Mesenchymal stem cell (in vitro differentiated cells and primary cell): ENCODE data around the gene HSDL1.

ENCODE experiments used
- DNase-seq: peaks from one replicate; pipeline ENCODE4 v3.0.0-alpha.2; 2013
- H2AFZ ChIP-seq: one replicate; pipeline ENCODE4 v1.6.1; 2013; ENCODE audit warnings: low read depth, mild to moderate bottlenecking, control low read depth, inconsistent platforms, low read length, moderate library complexity
- H2AK5ac ChIP-seq: 2 replicates; pipeline ENCODE4 v1.6.1; 2013; ENCODE audit warnings: low read length, moderate library complexity, mild to moderate bottlenecking, inconsistent platforms; ENCODE audit not compliant: severe bottlenecking
- H2BK120ac ChIP-seq: one replicate; pipeline ENCODE4 v1.6.1; 2013; ENCODE audit warnings: low read depth, mild to moderate bottlenecking, inconsistent platforms, low read length, moderate library complexity
- H2BK12ac ChIP-seq, 2 experiments: one replicate each; pipeline ENCODE4 v1.6.1; 2013; ENCODE audit warnings: inconsistent platforms in 2 of 2, low read length in 2 of 2, mild to moderate bottlenecking in 2 of 2, moderate library complexity in 2 of 2, control low read depth in 1 of 2
- H2BK15ac ChIP-seq: one replicate; pipeline ENCODE4 v1.6.1; 2013; ENCODE audit warnings: mild to moderate bottlenecking, low read depth, inconsistent platforms; ENCODE audit not compliant: poor library complexity, severe bottlenecking
- H2BK5ac ChIP-seq: 2 replicates; pipeline ENCODE4 v1.6.1; 2013; ENCODE audit warnings: low read depth, mild to moderate bottlenecking, low read length, control low read depth, inconsistent platforms; ENCODE audit not compliant: poor library complexity, severe bottlenecking
- H3K14ac ChIP-seq, 2 experiments: one replicate each; pipeline ENCODE4 v1.6.1; 2013; ENCODE audit warnings: inconsistent platforms in 2 of 2, low read length in 2 of 2, control low read depth in 1 of 2, mild to moderate bottlenecking in 1 of 2, moderate library complexity in 1 of 2
- H3K18ac ChIP-seq, 2 experiments: one replicate each; pipeline ENCODE4 v1.6.1; 2013; ENCODE audit warnings: inconsistent platforms in 2 of 2, low read length in 2 of 2, control low read depth in 1 of 2, low read depth in 1 of 2, mild to moderate bottlenecking in 1 of 2
- H3K23ac ChIP-seq, 2 experiments: one replicate each; pipeline ENCODE4 v1.6.1; 2013; ENCODE audit warnings: inconsistent platforms in 2 of 2, low read length in 2 of 2, mild to moderate bottlenecking in 2 of 2, moderate library complexity in 2 of 2, control low read depth in 1 of 2
- H3K27ac ChIP-seq: 2 replicates; pipeline ENCODE4 v1.5.1; 2013; ENCODE audit warnings: mild to moderate bottlenecking, moderate library complexity, low read length, control low read depth, inconsistent platforms; ENCODE audit not compliant: poor library complexity, severe bottlenecking
- H3K27me3 ChIP-seq, 2 experiments: 2 replicates each; pipeline versions ENCODE4 v1.6.1 to v1.7.0; 2013; ENCODE audit warnings: low read length in 2 of 2, mild to moderate bottlenecking in 2 of 2, moderate library complexity in 2 of 2, control low read depth in 1 of 2, inconsistent platforms in 1 of 2; ENCODE audit not compliant: control insufficient read depth in 1 of 2, insufficient read depth in 1 of 2
- H3K36me3 ChIP-seq, 2 experiments: 2 replicates each; pipeline versions ENCODE4 v1.6.1 to v1.7.0; 2013; ENCODE audit warnings: low read length in 2 of 2, control low read depth in 1 of 2, inconsistent platforms in 1 of 2, low read depth in 1 of 2, mild to moderate bottlenecking in 1 of 2; ENCODE audit not compliant: insufficient read depth in 2 of 2, control insufficient read depth in 1 of 2
- H3K4ac ChIP-seq, 2 experiments: one replicate each; pipeline ENCODE4 v1.6.1; 2013; ENCODE audit warnings: inconsistent platforms in 2 of 2, low read length in 2 of 2, mild to moderate bottlenecking in 2 of 2, moderate library complexity in 2 of 2, control low read depth in 1 of 2, low read depth in 1 of 2
- H3K4me1 ChIP-seq: 2 replicates; pipeline ENCODE4 v1.6.1; 2013; ENCODE audit warnings: low read depth, low read length, control low read depth; ENCODE audit not compliant: control insufficient read depth, insufficient read depth
- H3K4me2 ChIP-seq: 2 replicates; pipeline ENCODE4 v1.6.1; 2013; ENCODE audit warnings: low read length, mild to moderate bottlenecking, inconsistent platforms; ENCODE audit not compliant: poor library complexity, severe bottlenecking
- H3K4me3 ChIP-seq, 2 experiments: 2 replicates each; pipeline versions ENCODE4 v1.5.1 to v1.7.0; 2013; ENCODE audit warnings: low read length in 2 of 2, mild to moderate bottlenecking in 2 of 2, control low read depth in 1 of 2, low read depth in 1 of 2; ENCODE audit not compliant: insufficient read depth in 1 of 2
- H3K79me1 ChIP-seq: replicated peaks from 2 replicates; pipeline ENCODE4 v1.6.1; 2013; ENCODE audit warnings: mild to moderate bottlenecking, control low read depth, low read length, inconsistent platforms; ENCODE audit not compliant: poor library complexity, severe bottlenecking
- H3K9ac ChIP-seq: 2 replicates; pipeline ENCODE4 v1.7.0; 2013; ENCODE audit warnings: mild to moderate bottlenecking, low read length, moderate library complexity
- H3K9me3 ChIP-seq: 2 replicates; pipeline ENCODE4 v1.7.0; 2013; ENCODE audit warnings: mild to moderate bottlenecking, low read length; ENCODE audit not compliant: control insufficient read depth
- H4K8ac ChIP-seq: one replicate; pipeline ENCODE4 v1.6.1; 2013; ENCODE audit warnings: inconsistent platforms, mild to moderate bottlenecking, low read length, moderate library complexity
- H4K91ac ChIP-seq: one replicate; pipeline ENCODE4 v1.6.1; 2013; ENCODE audit warnings: mild to moderate bottlenecking, low read length, inconsistent platforms
- WGBS: methylation state at CpG from one replicate; pipeline ENCODE4 v1.1.7; 2013; ENCODE audit warnings: mixed read lengths; 5-methylcytosine and 5-hydroxymethylcytosine counted together

Gene HSDL1

GRCh38 chr16:84082110-84082509 lies 62.9 kb downstream of the HSDL1 start:
- no peak overlapping the region for H3K27ac ChIP-seq
- H2BK5ac ChIP-seq: no peak overlapping the region
- H3K79me1 ChIP-seq: peaks cover 31% of the 10 kb centered on the region
- H3K4me2 ChIP-seq: no peak overlapping the region
- no peak overlapping the region for H3K9ac ChIP-seq
- H3K23ac ChIP-seq: no peak overlapping the region
- H3K4ac ChIP-seq: no peak overlapping the region
- peaks cover 56 to 91% of the 10 kb centered on the region in 2 experiments for H3K36me3 ChIP-seq
- WGBS: 97% methylated on average over 5 of the region's 6 CpGs
- H2AK5ac ChIP-seq: no peak overlapping the region
- no peak overlapping the region for H4K8ac ChIP-seq
- no peak overlapping the region for H4K91ac ChIP-seq
- H3K27me3 ChIP-seq: no peaks in the 10 kb centered on the region
- no peak overlapping the region for H2AFZ ChIP-seq
- H2BK120ac ChIP-seq: no peak overlapping the region
- DNase-seq: no peak
- H2BK15ac ChIP-seq: no peak overlapping the region
- H2BK12ac ChIP-seq: no peak overlapping the region
- no peak overlapping the region for H3K4me3 ChIP-seq
- no peaks in the 10 kb centered on the region for H3K4me1 ChIP-seq
- no peak overlapping the region for H3K14ac ChIP-seq
- no peaks in the 10 kb centered on the region for H3K9me3 ChIP-seq
- H3K18ac ChIP-seq: no peak overlapping the region

GRCh38 chr16:84081446-84081989 lies 63.5 kb downstream of the HSDL1 start:
- no peak for DNase-seq
- no peaks in the 10 kb centered on the region for H3K4me1 ChIP-seq
- H3K36me3 ChIP-seq: peaks cover 54 to 90% of the 10 kb centered on the region in 2 experiments
- no peak overlapping the region for H4K8ac ChIP-seq
- H3K18ac ChIP-seq: no peak overlapping the region
- H3K9me3 ChIP-seq: no peaks in the 10 kb centered on the region
- no peak overlapping the region for H2BK15ac ChIP-seq
- no peak overlapping the region for H3K23ac ChIP-seq
- H2BK5ac ChIP-seq: no peak overlapping the region
- H2AK5ac ChIP-seq: no peak overlapping the region
- no peak overlapping the region for H3K4ac ChIP-seq
- no peaks in the 10 kb centered on the region for H3K27me3 ChIP-seq
- no peak overlapping the region for H3K27ac ChIP-seq
- no peak overlapping the region for H3K4me2 ChIP-seq
- no peak overlapping the region for H3K14ac ChIP-seq
- H4K91ac ChIP-seq: no peak overlapping the region
- H3K4me3 ChIP-seq: no peak overlapping the region
- no peak overlapping the region for H2BK120ac ChIP-seq
- no peak overlapping the region for H2AFZ ChIP-seq
- H3K79me1 ChIP-seq: peaks cover 32% of the 10 kb centered on the region
- no peak overlapping the region for H2BK12ac ChIP-seq
- H3K9ac ChIP-seq: no peak overlapping the region
- WGBS: 97% methylated on average over 14 of the region's 14 CpGs

DNA sequence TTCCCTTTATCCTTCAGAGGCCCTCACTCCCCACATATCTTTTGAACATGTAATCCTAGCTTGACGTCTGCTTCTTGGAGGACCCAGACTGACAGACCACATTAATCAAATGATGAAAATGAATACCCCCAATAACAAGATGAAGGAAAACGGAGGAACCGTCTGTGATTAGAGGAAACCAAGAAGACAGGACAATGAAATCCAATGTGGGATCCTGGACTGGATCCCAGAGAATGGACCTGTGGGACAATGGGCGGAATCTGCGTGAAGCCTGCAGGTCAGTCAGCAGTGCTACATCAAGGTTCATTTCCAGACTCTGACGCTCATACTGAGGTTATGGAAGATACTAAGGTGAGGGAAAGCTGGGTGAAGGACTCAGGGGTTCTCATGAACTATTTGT lies 64.2 kb downstream of the HSDL1 start:
- H3K27ac ChIP-seq: no peak overlapping the region

DNA sequence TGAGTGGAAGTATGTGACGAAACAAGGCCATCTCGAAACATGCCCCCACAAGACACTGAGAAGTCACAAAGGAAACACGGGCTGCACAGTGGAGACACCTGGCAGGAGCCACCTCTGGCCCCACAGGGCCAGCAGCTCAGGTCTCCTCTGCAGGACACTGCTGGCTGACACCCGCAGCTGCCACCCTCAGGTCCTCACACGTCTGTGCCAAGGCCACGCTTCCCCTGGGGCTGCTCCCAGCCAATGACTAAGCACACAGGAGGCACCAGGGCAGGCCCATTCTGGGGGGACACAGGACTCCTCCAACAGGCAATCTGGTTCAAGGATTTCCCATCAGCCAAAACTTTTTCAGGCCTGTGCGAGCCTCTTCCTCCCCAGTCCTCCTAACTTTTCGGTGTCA lies 64.6 kb downstream of the HSDL1 start:
- Histone ChIP-seq H3K4me3 (no peak overlapping the region), H4K8ac (no peak overlapping the region), H2BK12ac (no peak overlapping the region), H2BK15ac (no peak overlapping the region), H3K79me1 (peaks cover 30% of the 10 kb centered on the region), H3K9me3 (no peaks in the 10 kb centered on the region), H4K91ac (no peak overlapping the region), H3K4ac (no peak overlapping the region), H3K23ac (no peak overlapping the region), H3K4me2 (no peak overlapping the region), H3K9ac (no peak overlapping the region), H2BK120ac (no peak overlapping the region), H3K27me3 (no peaks in the 10 kb centered on the region), H3K36me3 (peaks cover 48 to 91% of the 10 kb centered on the region in 2 experiments), H3K14ac (no peak overlapping the region), H2AFZ (no peak overlapping the region), H3K27ac (no peak overlapping the region), H3K4me1 (no peaks in the 10 kb centered on the region), H2BK5ac (no peak overlapping the region), H3K18ac (no peak overlapping the region), H2AK5ac (no peak overlapping the region)
- no peak for DNase-seq
- 98% methylated on average over 8 of the region's 8 CpGs for WGBS

More for the DNA sequence above, 64.2 kb downstream of the HSDL1 start:
- peaks cover 47 to 89% of the 10 kb centered on the region in 2 experiments for H3K36me3 ChIP-seq
- no peak overlapping the region for H2AFZ ChIP-seq
- no peak overlapping the region for H2BK15ac ChIP-seq
- no peak overlapping the region for H4K91ac ChIP-seq
- no peak overlapping the region for H3K4ac ChIP-seq
- no peak overlapping the region for H3K4me2 ChIP-seq
- no peaks in the 10 kb centered on the region for H3K4me1 ChIP-seq
- H3K79me1 ChIP-seq: peaks cover 30% of the 10 kb centered on the region
- no peak overlapping the region for H3K23ac ChIP-seq
- H2AK5ac ChIP-seq: no peak overlapping the region
- no peak for DNase-seq
- no peak overlapping the region for H2BK5ac ChIP-seq
- no peak overlapping the region for H3K14ac ChIP-seq
- H3K9ac ChIP-seq: no peak overlapping the region
- 98% methylated on average over 6 of the region's 6 CpGs for WGBS
- H3K18ac ChIP-seq: no peak overlapping the region
- no peaks in the 10 kb centered on the region for H3K27me3 ChIP-seq
- H3K4me3 ChIP-seq: no peak overlapping the region
- no peak overlapping the region for H2BK12ac ChIP-seq
- H3K9me3 ChIP-seq: no peaks in the 10 kb centered on the region
- H2BK120ac ChIP-seq: no peak overlapping the region
- H4K8ac ChIP-seq: no peak overlapping the region
